Neural progenitor cell (in vitro differentiated cells): ENCODE results near the gene DHX34. TPM values are rescaled to one million over a fixed set of nuclear protein-coding genes. Genes with fewer than 3 reads are reported as not detected.

ENCODE experiments used
- DNase-seq: peaks from one replicate; pipeline ENCODE4 v3.0.0-alpha.2; 2016; ENCODE audit warnings: low spot score
- H2AFZ ChIP-seq: fragments of 200-600 bp; sonication (generic); replicated peaks from 2 replicates; pipeline ENCODE4 v1.6.1; 2016; ENCODE audit warnings: antibody characterized with exemption
- H3F3A ChIP-seq: fragments of 200-600 bp; sonication (generic); 2 replicates; pipeline ENCODE4 v1.6.1; 2016; ENCODE audit warnings: antibody characterized with exemption, low read depth
- H3K27ac ChIP-seq: fragments of 200-600 bp; sonication (generic); 2 replicates; pipeline ENCODE4 v1.5.1; 2016; ENCODE audit warnings: mild to moderate bottlenecking
- H3K27me3 ChIP-seq: fragments of 200-600 bp; sonication (generic); 2 replicates; pipeline ENCODE4 v1.6.1; 2016; ENCODE audit warnings: mild to moderate bottlenecking, moderate library complexity
- H3K36me3 ChIP-seq: fragments of 200-600 bp; sonication (generic); 2 replicates; pipeline ENCODE4 v1.5.1; 2016
- H3K4me1 ChIP-seq: fragments of 200-600 bp; sonication (generic); 2 replicates; pipeline ENCODE4 v1.6.1; 2016; ENCODE audit warnings: mixed run types
- H3K4me2 ChIP-seq: fragments of 200-600 bp; sonication (generic); 2 replicates; pipeline ENCODE4 v1.6.1; 2016
- H3K4me3 ChIP-seq: fragments of 200-600 bp; sonication (generic); 2 replicates; pipeline ENCODE4 v1.5.1; 2016
- H3K79me2 ChIP-seq: fragments of 200-600 bp; sonication (generic); 2 replicates; pipeline ENCODE4 v1.6.1; 2016; ENCODE audit warnings: low read depth
- H3K9ac ChIP-seq: fragments of 200-600 bp; sonication (generic); 2 replicates; pipeline ENCODE4 v1.6.1; 2016
- H3K9me3 ChIP-seq: fragments of 200-600 bp; sonication (generic); 2 replicates; pipeline ENCODE4 v1.5.1; 2016; ENCODE audit warnings: low read depth
- H4K20me1 ChIP-seq: fragments of 200-600 bp; sonication (generic); 2 replicates; pipeline ENCODE4 v1.6.1; 2016; ENCODE audit warnings: low read depth
- H3K27ac Mint-ChIP-seq: 3 replicates; pipeline ENCODE4 v1.8.0; 2021; ENCODE audit warnings: mixed read lengths
- H3K27me3 Mint-ChIP-seq: 2 replicates; pipeline ENCODE4 v1.8.0; 2022; ENCODE audit warnings: low read depth, mild to moderate bottlenecking, inconsistent platforms, moderate library complexity, mixed read lengths; ENCODE audit not compliant: insufficient read depth
- H3K36me3 Mint-ChIP-seq: 3 replicates; pipeline ENCODE4 v1.8.0; 2021; ENCODE audit warnings: mixed read lengths
- H3K4me1 Mint-ChIP-seq: 3 replicates; pipeline ENCODE4 v1.8.0; 2021; ENCODE audit warnings: mixed read lengths
- H3K4me3 Mint-ChIP-seq: 3 replicates; pipeline ENCODE4 v1.8.0; 2021; ENCODE audit warnings: mild to moderate bottlenecking, moderate library complexity, mixed read lengths
- H3K9me3 Mint-ChIP-seq: 3 replicates; pipeline ENCODE4 v1.8.0; 2020; ENCODE audit warnings: mixed read lengths
- CTCF ChIP-seq: fragments of 200-600 bp; sonication (generic); IDR thresholded peaks from 2 replicates; pipeline ENCODE4 v1.5.1; 2017; ENCODE audit warnings: antibody characterized with exemption, mild to moderate bottlenecking
- EZH2 ChIP-seq: fragments of 200-600 bp; sonication (generic); IDR thresholded peaks from 2 replicates; pipeline ENCODE4 v1.6.1; 2017; ENCODE audit warnings: antibody characterized with exemption, mild to moderate bottlenecking, moderate library complexity
- EZH2phosphoT487 ChIP-seq: fragments of 200-600 bp; sonication (generic); IDR thresholded peaks from 2 replicates; pipeline ENCODE4 v1.6.1; 2017; ENCODE audit warnings: antibody characterized with exemption
- total RNA-seq: library from RNA; depleted of rRNA; stranded (reverse); fragments of >200 nt; gene quantifications from 2 replicates; pipeline ENCODE4 v1.2.3, GENCODE V29; 2015; ENCODE audit warnings: low replicate concordance

The DHX34 gene
- total RNA-seq, 1 donor from 2014 or later: 12.3 TPM

DNA sequence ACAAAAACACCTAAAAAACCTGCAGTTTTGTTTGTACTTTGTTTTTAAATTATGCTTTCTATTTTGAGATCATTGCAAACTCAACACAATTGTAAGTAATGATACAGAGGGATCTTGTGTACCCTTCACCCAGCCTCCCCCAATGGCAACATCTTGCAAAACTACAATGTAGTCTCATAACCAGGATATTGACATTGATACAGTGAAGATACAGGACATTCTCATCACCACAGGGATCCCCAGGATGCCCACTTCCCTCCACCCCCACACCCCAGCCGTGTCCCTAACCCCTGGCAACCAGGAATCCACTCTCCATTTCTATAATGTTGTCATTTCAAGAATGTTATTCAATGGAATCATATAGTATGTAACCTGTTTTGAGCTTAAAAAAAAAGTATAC is 27.5 kb upstream of the DHX34 start:
- Mint-ChIP-seq H3K9me3 (peaks cover 2% of the 10 kb centered on the region), H3K27me3 (peaks cover 9% of the 10 kb centered on the region), H3K4me3 (no peak overlapping the region), H3K36me3 (no peaks in the 10 kb centered on the region), H3K27ac (no peak overlapping the region), H3K4me1 (no peaks in the 10 kb centered on the region)
- Histone ChIP-seq H3K9ac (no peak overlapping the region), H3F3A (no peaks in the 10 kb centered on the region), H2AFZ (no peak overlapping the region), H3K27me3 (no peaks in the 10 kb centered on the region), H3K36me3 (no peaks in the 10 kb centered on the region), H3K9me3 (no peaks in the 10 kb centered on the region), H3K4me1 (no peaks in the 10 kb centered on the region), H4K20me1 (no peaks in the 10 kb centered on the region), H3K79me2 (no peaks in the 10 kb centered on the region), H3K27ac (no peak overlapping the region), H3K4me3 (no peak overlapping the region), H3K4me2 (no peak overlapping the region)
- DNase-seq: no peak
- TF ChIP-seq EZH2phosphoT487 (no peak), CTCF (no peak), EZH2 (no peak)

DNA sequence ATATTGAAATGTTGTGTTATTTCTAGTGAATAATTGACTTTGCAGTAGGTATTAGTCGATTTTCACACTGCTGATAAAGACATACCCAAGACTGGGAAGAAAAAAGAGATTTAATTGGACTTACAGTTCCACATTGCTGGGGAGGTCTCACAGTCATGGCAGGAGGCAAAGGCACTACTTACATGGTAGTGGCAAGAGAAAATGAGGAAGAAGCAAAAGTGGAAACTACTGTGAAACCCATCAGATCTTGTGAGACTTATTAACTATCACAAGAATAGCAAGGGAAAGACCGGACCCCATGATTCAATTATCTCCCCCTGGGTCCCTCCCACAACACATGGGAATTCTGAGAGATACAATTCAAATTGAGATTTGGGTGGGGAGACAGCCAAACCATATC is 27.1 kb upstream of the DHX34 start:
- Mint-ChIP-seq H3K4me1 (no peaks in the 10 kb centered on the region), H3K9me3 (peaks cover 2% of the 10 kb centered on the region), H3K4me3 (no peak overlapping the region), H3K36me3 (no peaks in the 10 kb centered on the region), H3K27ac (no peak overlapping the region), H3K27me3 (peaks cover 9% of the 10 kb centered on the region)
- Histone ChIP-seq H3F3A (no peaks in the 10 kb centered on the region), H2AFZ (no peak overlapping the region), H3K27me3 (no peaks in the 10 kb centered on the region), H3K4me3 (no peak overlapping the region), H3K4me2 (no peak overlapping the region), H3K4me1 (no peaks in the 10 kb centered on the region), H3K36me3 (no peaks in the 10 kb centered on the region), H3K9me3 (no peaks in the 10 kb centered on the region), H3K9ac (no peak overlapping the region), H3K27ac (no peak overlapping the region), H4K20me1 (no peaks in the 10 kb centered on the region), H3K79me2 (no peaks in the 10 kb centered on the region)
- TF ChIP-seq CTCF (no peak), EZH2phosphoT487 (no peak), EZH2 (no peak)
- no peak for DNase-seq

DNA sequence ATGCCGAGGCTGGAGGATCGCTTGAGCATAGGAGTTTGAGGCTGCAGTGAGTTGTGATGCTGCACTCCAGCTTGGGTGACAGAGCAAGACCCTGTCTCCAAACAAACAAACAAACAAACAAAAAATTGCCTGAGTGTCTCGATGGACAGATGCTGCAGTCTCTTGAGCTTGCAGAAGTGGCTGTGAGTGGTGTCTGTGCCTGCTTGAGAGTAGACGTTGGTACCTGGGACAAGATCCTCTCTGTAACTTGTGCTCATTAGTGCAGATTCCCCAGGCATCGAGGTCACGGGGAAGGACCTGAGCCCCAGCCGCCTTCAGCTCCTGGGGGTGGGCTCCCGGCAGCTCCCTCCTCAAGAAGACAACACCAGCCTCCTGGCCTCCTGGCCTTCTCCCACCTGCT is 25.7 kb upstream of the DHX34 start:
- Histone ChIP-seq H3F3A (no peaks in the 10 kb centered on the region), H3K4me2 (no peak overlapping the region), H3K4me1 (no peaks in the 10 kb centered on the region), H3K27me3 (no peaks in the 10 kb centered on the region), H2AFZ (no peak overlapping the region), H3K9me3 (no peaks in the 10 kb centered on the region), H3K4me3 (no peak overlapping the region), H3K36me3 (no peaks in the 10 kb centered on the region), H3K79me2 (no peaks in the 10 kb centered on the region), H3K9ac (no peak overlapping the region), H3K27ac (no peak overlapping the region), H4K20me1 (no peaks in the 10 kb centered on the region)
- Mint-ChIP-seq H3K4me3 (no peak overlapping the region), H3K36me3 (no peaks in the 10 kb centered on the region), H3K9me3 (peaks cover 2% of the 10 kb centered on the region), H3K27me3 (peaks cover 9% of the 10 kb centered on the region), H3K4me1 (no peaks in the 10 kb centered on the region), H3K27ac (no peak overlapping the region)
- TF ChIP-seq CTCF (no peak), EZH2phosphoT487 (no peak), EZH2 (no peak)
- DNase-seq: no peak
